Measurements from ENCODE around the gene DDI1.

GRCh38 chr11:104041792-104042191 is 5.4 kb downstream of the DDI1 start:
- no peak for TF ChIP-seq CTCF (IDR thresholded peaks at IDR 0.05)
- no peak for TF ChIP-seq POLR2A (IDR thresholded peaks at IDR 0.05)

All from adrenal gland (tissue), 5 donors.